HG02870 (cell line): Measurements from ENCODE around the gene GATB.
"Not testable (repeated sequence)": the region's sequence is repeated elsewhere in the genome, so short reads cannot be mapped to it uniquely, and the experiment has no call there.

Experiments
- ATAC-seq: cut with Tn5 transposase; IDR thresholded peaks from one replicate; pipeline ENCODE4 v1.9.1; 2021; ENCODE audit warnings: mild to moderate bottlenecking, moderate library complexity; ENCODE audit not compliant: unreplicated experiment

Gene GATB

DNA sequence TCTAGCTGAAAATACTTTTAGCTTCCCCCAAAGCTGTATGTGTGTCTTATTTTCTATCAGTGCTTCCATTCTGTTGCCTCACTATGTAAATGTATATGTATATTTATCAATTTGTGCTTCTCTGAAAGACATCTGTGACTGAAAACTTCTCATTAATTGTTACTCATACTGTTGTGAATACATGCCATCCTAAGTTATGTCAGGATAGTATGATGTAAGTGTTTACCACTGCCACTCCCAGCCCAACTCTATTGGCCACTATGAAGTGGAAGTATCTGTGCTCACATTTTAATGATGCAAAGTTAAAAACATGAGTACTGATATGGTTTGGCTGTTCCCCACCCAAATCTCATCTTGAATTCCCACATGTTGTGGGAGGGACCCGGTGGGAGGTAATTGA, 24.4 kb downstream of the GATB start:
- no peak for ATAC-seq

DNA sequence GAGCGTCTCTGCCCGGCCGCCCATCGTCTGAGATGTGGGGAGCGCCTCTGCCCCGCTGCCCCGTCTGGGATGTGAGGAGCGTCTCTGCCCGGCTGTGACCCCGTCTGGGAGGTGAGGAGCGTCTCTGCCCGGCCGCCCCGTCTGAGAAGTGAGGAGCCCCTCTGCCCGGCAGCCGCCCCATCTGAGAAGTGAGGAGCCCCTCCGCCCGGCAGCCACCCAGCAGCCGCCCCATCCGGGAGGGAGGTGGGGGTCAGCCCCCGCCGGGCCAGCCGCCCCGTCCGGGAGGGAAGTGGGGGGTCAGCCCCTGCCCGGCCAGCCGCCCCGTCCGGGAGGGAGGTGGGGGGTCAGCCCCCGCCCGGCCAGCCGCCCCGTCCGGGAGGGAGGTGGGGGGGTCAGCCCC, 29.1 kb downstream of the GATB start:
- ATAC-seq: not testable (repeated sequence)

DNA sequence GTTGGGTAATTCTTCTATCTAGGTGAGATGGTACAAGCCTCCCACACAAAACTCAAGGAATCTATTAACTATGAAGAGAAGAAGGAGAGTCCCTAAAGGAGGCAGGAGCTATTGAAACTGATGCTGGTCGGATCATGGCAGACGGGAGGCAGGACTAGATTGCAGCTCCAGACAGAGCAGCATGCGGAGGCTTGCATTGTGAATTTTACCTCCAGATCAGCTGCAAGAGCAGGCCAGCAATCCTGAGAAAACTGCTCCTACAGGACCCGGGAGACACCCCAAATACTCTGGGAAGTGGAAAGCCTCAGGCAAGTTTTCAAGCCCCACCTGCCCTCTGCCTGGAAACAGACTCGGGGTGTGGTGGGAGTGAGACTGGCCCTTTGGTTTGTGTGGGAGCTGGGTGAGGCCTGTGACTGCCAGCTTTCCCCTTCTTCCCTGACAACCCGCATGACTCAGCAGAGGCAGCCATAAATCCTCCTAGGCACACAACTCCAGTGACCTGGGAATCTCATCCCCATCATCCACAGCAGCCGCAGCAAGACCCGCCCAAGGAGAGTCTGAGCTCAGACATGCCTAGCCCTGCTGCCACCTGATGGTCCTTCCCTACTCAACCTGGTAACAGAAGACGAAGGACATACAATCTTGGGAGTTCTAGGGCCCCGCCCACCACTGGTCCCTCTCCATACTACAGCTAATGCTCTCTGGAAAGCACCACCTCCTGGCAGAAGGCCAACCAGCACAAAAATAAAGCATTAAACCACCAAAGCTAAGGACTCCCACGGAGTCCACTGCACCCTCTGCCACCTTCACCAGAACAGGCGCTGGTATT, 30.9 kb downstream of the GATB start:
- no peak for ATAC-seq

DNA sequence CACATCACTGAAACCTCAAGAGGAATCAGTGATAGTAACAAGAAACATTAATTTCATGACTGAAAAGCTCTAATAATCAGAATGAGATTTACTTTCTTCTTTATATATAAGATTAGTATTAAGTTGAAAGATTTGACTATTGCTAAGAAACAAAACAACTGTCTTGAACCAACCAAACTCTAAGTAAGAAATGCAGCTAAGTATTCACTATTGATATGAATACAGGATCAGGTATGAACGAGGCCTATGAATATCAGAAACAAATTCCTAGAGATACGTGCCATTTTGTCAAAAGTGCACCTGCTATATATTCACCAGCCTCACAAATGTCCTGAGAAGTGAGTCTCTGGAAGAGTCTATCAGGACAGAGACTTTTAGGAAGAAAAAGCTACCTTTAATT, 32.1 kb downstream of the GATB start:
- ATAC-seq: no peak

DNA sequence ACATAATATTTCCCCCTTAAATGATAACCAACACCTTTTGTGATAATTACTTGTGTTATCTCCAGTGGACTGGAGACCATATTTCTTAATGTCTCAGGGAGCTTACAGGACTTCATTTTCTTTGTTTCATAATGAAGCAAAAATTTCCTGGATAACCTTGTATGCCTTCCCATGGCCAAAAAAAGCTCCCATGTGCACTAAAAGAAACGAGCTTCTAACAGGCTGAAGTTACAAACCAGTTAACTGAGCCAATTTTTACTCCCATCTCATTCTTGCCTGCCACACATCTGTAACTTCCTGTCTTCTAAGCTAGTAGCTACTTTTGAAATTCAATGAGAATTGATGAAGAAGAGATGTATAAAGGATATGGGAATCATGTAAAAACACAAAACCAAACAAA, 32.8 kb downstream of the GATB start:
- ATAC-seq: no peak

DNA sequence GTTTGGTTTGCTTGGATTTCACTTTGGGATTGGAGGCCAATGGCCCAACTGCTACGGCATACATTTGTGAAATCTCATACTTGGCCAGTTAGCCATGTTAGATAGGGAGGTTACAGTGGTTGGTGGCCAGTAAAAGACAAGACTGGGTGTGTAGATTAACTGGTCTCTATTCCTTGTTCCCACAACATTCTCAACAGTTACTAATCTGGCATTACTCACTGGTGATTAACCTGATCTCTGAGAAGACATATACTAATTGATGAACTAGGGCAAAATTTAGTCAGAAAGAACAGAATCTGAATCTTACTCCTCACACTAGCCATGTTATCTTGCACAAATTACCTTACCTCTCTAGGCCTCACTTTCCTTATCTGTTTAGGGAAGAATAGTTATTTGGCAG, 33.4 kb downstream of the GATB start:
- ATAC-seq: no peak

DNA sequence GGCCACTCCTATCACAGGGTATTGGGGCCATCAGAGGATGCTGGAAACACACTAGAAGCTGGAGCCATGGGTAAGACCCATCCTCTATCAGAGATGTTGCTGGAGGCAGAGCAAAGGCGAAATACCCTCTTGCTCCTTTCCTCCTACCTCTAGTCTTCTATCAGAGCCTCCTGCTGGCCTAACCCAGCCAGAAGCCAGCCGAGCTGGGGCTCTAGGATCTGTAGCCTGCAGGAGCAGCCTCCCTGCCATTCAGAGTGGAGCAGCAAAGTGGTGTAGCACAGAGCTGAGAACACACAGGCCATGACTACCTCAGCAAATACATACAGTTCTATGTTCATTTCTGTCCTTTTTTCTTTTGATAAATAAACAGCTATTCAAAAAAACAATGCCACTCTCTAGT, 35.7 kb downstream of the GATB start:
- ATAC-seq: no peak

DNA sequence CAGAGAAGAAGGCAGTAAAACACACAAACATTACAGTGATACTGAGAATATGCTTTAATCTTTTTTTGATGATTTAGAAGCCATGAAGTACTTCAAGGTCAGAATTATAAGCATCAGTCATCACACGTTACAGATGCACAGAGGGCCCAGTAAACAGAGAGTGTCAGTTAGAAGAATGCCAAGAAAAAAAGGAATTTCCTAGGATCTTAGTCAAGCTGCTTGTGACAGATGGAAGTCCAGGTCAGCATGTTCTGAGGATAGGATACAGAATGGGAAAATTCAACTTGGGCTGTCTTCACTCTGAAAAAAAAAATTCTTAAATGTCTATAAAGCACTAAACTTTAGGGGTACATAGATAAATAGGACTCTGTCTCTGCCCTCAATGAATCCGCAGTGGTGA, 38.9 kb downstream of the GATB start:
- no peak for ATAC-seq

DNA sequence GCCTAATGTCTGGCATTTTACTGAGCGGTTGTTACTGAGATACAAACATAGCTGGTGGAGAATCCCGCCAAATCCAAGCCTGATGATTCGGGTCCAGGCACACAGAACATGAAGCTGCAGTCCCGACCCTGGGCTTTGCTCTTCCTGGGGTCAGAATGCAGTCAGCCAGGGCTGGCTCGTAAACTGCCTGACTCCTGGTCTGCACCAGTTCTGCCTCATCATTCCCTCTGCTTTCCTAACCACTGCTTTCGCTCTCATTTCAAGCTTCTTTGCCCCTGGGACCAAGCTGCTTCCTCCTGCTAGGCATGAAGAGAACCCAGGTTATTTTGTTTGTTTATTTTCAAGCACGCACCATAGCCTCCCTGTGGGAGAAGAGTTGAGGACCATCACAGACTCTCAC, 39.3 kb downstream of the GATB start:
- ATAC-seq: no peak

DNA sequence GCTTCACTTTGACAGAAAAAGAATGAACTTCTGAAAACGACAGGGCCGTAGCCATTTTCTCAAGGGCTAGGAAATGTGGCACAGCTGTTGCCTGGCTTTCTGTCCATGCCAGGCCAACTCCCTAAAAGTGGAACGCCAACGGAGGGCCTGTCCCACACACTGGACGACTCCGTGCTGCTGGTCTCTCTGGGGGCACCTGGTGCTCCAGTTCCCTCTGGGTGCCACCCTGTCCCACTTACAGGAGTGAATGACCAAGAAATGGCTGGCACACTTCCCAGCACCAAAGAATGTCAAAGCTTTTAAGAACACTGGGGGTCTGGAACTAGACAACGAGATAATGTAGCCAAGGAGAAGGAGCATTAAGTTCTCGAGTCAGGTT, 40.9 kb downstream of the GATB start:
- ATAC-seq: no peak

DNA sequence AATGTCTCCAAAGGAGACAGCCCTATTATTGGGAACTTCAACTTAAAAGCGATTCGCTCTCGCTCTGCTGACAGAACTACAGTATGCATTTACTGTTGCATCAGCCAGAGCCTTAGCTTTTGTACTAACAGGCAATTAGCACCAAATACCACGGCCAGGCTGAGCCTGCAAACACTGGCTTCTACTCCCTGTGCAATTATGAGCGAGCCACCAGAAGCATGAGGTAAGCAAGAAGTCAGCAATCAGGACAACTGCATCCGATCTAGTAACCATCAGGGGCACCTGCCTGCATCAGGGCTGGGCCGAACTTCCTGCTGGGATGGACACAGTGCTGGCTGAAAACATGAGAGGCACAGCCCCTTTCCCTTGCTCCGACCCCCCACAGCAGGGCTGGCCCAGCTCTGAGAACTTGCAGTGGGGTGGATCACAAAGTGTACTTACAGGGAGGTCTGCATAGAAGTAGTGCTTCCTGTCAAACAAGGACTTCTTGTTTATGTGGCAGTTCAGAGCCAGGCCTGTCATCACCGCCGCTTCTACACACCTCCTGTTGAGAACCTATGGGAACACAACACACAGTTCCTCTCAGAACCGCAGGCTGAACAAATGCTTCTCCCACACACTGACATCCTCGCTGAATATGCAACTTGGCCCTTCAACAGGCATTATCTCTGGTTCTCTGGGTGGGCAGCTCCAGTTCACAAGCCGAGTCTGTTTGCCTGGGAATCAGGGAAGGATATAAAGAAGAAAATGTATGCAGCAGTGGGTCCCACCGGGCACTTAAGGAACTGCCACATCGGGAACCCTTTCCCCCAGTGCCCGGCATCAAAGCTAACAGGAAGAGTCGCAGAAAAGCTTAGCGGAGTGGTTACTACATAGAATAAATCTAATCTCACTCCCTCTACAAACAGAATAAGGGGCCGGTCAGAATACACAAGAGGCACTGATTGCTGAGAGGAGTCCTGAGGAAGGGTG, 41.5 kb downstream of the GATB start:
- ATAC-seq: no peak

DNA sequence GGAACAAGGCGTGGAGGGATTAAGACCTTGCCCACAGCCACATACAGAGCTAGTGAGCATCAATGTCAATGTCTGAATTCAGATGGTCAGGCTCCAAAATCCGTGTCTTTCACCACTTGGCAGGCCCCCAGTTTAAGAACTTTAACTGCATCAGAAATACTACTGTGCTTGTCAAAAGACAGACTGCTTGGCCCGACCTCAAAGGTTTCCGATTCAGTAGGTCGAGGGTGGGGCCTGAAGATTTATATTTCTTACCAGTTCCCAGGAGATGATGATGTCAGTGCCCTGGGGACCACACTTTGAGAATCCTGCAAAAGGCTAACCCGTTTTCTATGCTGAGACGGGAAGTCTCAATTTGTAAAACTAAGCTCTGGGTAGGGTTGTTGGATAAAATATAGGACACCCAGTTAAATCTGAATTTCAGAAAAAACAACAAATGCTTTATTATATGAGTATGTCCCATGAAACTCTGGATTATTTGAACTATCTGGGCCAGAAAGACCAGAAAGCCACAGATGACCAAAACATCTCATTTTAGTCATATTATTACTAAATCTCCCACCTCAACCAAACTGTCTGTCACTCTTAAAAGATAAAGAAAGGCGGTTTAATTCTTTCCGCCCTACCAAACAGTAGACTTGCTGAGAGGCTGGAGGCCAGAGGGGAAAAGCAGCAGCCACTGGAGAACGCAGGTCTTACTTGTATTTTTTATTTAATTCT, 42.7 kb downstream of the GATB start:
- ATAC-seq: no peak

DNA sequence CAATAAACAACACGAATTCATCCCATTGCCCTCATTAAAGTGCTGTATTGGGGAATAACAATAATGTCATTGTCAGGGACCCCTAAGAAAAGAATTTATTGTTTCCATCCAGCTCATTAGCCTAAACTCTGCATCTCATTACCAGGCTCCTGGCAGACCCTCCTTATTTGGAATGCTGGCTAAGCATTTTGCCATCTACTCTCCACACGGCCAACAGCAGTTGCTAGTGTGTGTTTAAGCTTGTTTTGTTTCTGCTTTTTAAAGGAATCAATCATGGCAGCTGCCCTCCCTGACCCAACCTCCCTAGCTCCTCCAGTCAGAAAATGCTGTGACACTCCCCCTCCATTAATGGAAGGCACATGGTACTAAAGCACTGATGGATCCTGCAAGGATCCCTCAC, 43.5 kb downstream of the GATB start:
- no peak for ATAC-seq

DNA sequence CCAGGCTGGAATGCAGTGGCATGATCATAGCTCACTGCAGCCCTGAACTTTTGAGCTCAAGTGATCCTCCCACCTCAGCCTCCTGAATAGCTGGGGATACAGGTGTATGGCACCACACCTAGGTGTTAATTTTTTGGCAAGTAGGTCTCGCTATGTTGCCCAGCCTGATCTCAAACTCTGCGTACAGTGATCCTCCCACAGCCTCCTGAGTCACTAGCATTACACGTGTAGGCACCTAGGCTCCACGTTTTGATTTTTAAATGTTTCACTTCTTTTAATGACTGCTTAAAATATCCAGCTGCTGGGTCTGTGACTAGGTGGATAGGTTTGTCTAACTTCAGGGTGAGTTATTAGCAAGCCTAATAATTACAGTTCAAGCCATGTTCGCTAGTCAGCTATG, 44.5 kb downstream of the GATB start:
- ATAC-seq: no peak

DNA sequence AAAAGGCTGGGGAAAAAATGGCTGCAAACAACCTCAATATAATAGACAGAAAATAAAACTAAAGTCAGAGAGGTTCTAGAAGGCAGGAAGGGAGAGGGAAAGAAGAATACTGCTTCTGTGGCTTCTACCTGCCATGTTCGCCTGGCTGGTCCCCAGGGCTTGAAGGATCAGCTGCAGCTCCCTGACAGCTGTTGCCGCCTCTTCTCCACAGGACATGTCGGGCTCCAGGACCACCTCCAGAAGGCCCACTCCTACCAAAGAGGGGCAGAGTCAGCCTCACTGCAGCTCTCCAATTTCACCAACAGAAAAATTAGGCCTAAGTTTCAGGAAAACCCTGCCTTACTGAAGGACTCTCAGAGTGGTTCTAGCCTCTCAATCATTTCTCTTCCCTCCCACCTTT, 44.9 kb downstream of the GATB start:
- no peak for ATAC-seq

DNA sequence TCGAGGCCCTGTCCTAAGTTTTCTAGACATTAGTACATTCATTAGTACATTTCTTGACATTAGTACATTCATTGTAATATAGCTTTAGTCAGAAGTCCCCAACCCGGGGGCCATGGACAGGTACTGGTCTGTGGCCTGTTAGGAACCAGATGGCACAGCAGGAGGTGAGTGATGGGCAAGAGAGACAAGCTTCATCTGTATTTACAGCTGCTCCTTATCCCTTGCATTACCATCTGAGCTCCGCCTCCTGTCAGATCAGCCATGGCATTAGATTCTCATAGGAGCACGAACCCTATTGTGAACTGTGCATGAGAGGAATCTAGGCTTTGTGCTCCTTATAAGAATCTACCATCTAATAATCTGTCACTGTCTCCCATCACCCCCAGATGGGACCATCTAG, 48.0 kb downstream of the GATB start:
- ATAC-seq: no peak

DNA sequence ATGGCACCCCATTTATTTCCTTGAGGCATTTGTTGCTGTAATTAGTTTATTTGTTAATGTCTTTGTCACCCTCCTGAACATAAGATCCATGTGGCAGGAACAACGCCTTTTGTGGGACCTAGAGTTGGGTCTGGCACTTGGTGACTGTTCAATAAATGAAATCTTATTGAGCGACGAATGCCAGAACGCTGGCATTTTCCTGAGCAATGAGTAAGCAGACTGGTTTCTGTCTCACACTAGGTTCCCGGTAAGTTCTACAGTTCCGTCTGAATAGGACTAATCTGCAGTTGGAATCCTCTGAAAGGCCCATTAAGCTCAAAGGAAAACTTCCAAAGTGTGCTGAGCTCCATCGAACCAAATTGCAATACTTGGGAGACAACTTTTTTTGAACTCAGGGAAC, 49.2 kb downstream of the GATB start:
- ATAC-seq: no peak

DNA sequence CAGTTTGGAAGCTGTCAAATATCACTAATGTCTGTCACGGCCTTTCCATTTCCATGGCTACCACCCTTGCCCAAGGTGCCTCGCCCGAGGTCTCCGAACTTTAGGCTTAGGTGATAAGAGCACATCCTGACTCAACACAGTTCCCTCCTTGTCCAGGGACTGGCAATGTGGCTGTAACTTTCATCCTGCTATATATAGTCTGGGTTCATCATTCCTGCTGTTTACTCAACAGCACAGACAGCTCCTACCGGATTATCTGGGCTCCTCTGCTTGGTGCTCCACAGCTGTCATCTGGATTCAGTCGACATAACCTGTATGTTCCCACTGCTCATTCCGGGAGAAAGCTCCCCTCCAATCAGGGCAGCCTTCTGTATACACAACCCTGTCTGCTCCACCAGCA, 51.2 kb downstream of the GATB start:
- no peak for ATAC-seq

DNA sequence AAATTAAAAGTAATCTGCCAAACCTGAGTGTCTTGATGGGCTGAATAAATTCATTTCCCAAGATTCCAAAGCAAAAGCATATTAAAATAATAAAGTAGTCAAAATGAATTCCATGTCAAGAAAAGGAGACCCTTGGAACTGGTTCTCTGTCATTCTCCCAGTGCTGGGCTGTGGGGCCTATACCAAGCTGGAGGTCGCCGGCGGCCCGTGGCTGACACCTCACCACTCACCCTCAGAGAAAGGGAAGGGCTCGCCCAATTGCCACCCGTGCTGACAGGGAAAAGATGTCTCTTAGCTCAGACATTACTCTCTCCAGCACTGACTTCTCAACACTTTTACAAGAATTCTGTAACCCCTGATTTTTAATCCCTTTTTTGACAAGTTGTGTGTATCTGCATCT, 51.7 kb downstream of the GATB start:
- ATAC-seq: no peak

DNA sequence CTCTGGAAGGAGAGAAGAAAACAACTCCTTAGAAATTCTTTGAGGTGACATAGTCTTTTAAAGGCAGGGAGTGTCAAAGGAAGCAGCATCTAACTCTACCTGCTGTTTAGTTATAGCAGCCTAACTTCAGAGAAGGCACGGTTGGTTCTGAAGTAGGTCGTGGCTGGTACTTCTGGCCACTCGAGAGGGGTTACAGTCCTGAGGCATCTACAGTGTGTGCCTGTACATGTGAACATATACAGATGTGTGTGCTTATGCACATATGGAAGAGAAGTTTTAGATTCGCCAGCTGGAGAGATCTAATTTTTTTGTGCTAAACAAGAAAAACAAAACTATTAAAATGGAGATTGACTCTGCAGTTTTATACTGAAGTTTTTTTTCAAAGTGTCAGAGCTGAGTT, 52.7 kb downstream of the GATB start:
- no peak for ATAC-seq

DNA sequence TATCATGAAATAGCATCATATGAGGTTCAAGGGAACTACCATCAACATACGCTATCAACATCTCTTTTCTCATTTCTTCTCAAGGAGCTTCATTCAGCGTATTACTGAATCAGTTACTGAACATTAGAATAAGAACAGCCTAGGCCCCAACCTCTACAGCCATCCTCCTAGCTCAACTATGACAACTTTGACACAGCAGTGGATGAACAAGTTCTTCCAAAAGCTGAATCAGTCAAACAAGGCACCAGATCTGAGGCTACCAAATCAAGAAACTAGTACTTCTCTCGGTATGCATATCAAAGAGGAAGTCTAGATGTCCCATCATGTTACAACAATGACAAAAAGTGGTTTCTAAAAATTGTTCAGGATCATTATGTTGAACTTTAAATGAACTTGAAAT, 57.4 kb downstream of the GATB start:
- no peak for ATAC-seq

DNA sequence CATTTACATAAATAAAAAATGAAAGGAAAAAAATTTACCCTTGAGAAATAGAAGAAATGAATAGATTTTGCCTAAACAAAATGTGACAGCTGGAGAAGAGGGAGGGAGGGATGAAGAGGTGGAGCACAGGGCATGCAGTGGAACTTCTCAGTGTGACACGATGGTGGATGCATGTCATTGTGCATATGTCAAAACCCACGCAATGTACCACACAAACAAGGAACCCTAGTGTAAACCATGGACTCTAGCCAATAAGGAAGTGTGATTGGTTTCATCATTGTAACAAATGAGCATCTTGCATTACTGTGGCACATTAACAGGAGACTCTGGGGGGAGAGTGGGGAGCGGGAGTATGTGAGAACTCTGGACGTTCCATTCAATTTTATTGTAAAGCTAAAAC, 58.6 kb downstream of the GATB start:
- no peak for ATAC-seq
